K562 (cell line): ENCODE measurements around the gene TNK2. TPM values are rescaled to one million over a fixed set of nuclear protein-coding genes. Genes with fewer than 3 reads are reported as not detected.
A peak's percentile ranks its signal among the peaks of the same experiment; 100 is the strongest.

ENCODE experiments used
- ARID4B ChIP-seq: sonication (generic); formaldehyde crosslinking; IDR thresholded peaks from 2 replicates; pipeline ENCODE4 v1.8.0; 2022; ENCODE audit warnings: mild to moderate bottlenecking, missing genetic modification reagents
- CBX3 ChIP-seq, 2 experiments: IDR thresholded peaks; 1 replicate in 1 of 2; 2 replicates in 1 of 2; pipeline ENCODE4 v1.6.1; 2012; ENCODE audit warnings: inconsistent platforms in 2 of 2, low read length in 2 of 2, borderline replicate concordance in 1 of 2, control low read depth in 1 of 2
- HCFC1 ChIP-seq: IDR thresholded peaks from 2 replicates; pipeline ENCODE4 v1.6.1; 2012; ENCODE audit warnings: low read depth, low read length, improper control_type of control experiment
- HIVEP1 ChIP-seq: fragments of 250-450 bp; sonication (Bioruptor Pico); IDR thresholded peaks from 2 replicates; pipeline ENCODE4 v1.4.0; 2020; ENCODE audit warnings: mild to moderate bottlenecking
- HMGXB4 ChIP-seq: sonication (generic); formaldehyde crosslinking; IDR thresholded peaks from 2 replicates; pipeline ENCODE4 v1.8.1; 2023; ENCODE audit warnings: mild to moderate bottlenecking, missing genetic modification reagents
- HNRNPL ChIP-seq: fragments of 200-400 bp; formaldehyde crosslinking; IDR thresholded peaks from 2 replicates; pipeline ENCODE4 v1.6.1; 2017; ENCODE audit warnings: low read depth, mild to moderate bottlenecking, low read length
- ID3 ChIP-seq, 2 experiments: fragments of 250-450 bp in 1 of 2; fragments of 450-650 bp in 1 of 2; sonication (Bioruptor Pico) in 1 of 2; IDR thresholded peaks; 2 replicates each; pipeline versions ENCODE4 v1.6.1 to v1.8.0; 2016 to 2021; ENCODE audit warnings: mild to moderate bottlenecking in 2 of 2, moderate library complexity in 2 of 2, missing compliant biosample characterization in 1 of 2, missing genetic modification characterization in 1 of 2
- SETDB1 ChIP-seq: IDR thresholded peaks from one replicate; pipeline ENCODE4 v1.6.1; 2012; ENCODE audit warnings: low read length, control low read depth, inconsistent platforms
- VEZF1 ChIP-seq: fragments of 200-800 bp; sonication (Bioruptor generic); IDR thresholded peaks from 2 replicates; pipeline ENCODE4 v1.6.1; 2017; ENCODE audit warnings: missing genetic modification characterization, missing compliant biosample characterization
- XRCC5 ChIP-seq: fragments of 200-400 bp; formaldehyde crosslinking; IDR thresholded peaks from 2 replicates; pipeline ENCODE4 v1.6.1; 2017; ENCODE audit warnings: low read depth, mild to moderate bottlenecking, low read length
- ZHX1 ChIP-seq: fragments of 150-350 bp; conservative IDR thresholded peaks from 2 replicates; pipeline ENCODE4 v1.6.1; 2014; ENCODE audit warnings: low read length
- ZSCAN32 ChIP-seq: fragments of 450-650 bp; formaldehyde crosslinking; IDR thresholded peaks from 2 replicates; pipeline ENCODE4 v1.4.0; 2020; ENCODE audit warnings: mild to moderate bottlenecking, moderate library complexity
- polyA plus RNA-seq, 8 experiments: library from polyadenylated mRNA; depleted of rRNA in 4 of 8; stranded (reverse) in 5 of 8; unstranded in 3 of 8; fragments of >200 nt; fragmentation: Nextera tagmentation in 2 of 8; fragmentation: Illumina TruSeq in 1 of 8; extraction: Ambion mirVana in 2 of 8; extraction: Trizol in 1 of 8; gene quantifications; 2 replicates each; pipeline versions ENCODE4 v1.2.1 to v1.2.3, GENCODE V29; 2011 to 2014; ENCODE audit warnings: inconsistent platforms in 1 of 8, missing spikeins in 1 of 8
- total RNA-seq, 7 experiments: library from RNA; depleted of rRNA in 6 of 7; stranded (reverse); fragments of >200 nt in 6 of 7; fragmentation: Illumina TruSeq in 2 of 7; extraction: Trizol in 2 of 7; gene quantifications; 2 replicates each; pipeline versions ENCODE4 v1.2.1 to v1.2.3, GENCODE V29; 2011 to 2021; ENCODE audit warnings: low replicate concordance in 1 of 7

Gene TNK2
- total and polyA plus RNA-seq, 9 of the 15 experiments (the other 6 are each of a cell fraction or from before 2014, with no cell fraction given): 0.03 to 33.8 (median 6.5) TPM

- TF ChIP-seq ZHX1 (no peak), HNRNPL (no peak), XRCC5 (0 out of 2 replicates have a peak, but pooled peaks have one; percentile 57), VEZF1 (CRISPR knock-in tag) (peak; percentile 33; the same call in 1 of the 2 replicates), HMGXB4 (CRISPR knock-in tag) (no peak), SETDB1 (no peak), ID3 (CRISPR knock-in tag; IDR thresholded peaks at IDR 0.05) (no peak), ID3 (tag; IDR thresholded peaks at IDR 0.05) (no peak), ZSCAN32 (no peak), HCFC1 (no peak), ARID4B (CRISPR knock-in tag) (0 out of 2 replicates have a peak, but pooled peaks have one; percentile 27), HIVEP1 (CRISPR knock-in tag) (no peak), CBX3 (IDR thresholded peaks at IDR 0.05; ENCODE audit: borderline replicate concordance in 1 of 2, low read length in 2 of 2) (0 out of 3 replicates have a peak, but pooled peaks of 1 of the 2 experiments have one; percentile 14)
These were observed 45.0 kb downstream of the TNK2 start (continued) for GRCh38 chr3:195863121-195864061.
